ENCODE results near the gene FCRL1.

DNA sequence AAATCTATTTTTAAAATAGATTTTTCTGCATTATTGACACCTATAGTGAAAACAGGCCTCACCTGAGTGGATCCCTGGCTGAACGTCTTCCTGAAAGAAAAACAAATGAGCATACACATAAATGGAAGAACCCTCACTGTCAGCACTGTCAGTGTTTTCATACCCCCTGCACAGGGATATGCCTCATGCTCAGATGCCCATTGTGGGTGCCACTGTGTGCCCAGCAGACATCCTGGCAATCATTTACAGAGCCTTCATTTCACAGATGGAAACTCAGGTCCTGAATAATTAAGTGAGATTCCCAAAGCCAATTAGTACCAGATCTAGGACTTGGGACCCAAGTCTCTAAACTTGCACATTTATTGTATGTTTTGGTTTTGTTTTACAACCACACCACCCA is 19.9 kb downstream of the FCRL1 start:
- no peak for TF ChIP-seq EP300 (IDR thresholded peaks at IDR 0.05; ENCODE audit: low read depth)
- TF ChIP-seq POLR2A (IDR thresholded peaks at IDR 0.05), result no peak
- TF ChIP-seq, protein P1, sequence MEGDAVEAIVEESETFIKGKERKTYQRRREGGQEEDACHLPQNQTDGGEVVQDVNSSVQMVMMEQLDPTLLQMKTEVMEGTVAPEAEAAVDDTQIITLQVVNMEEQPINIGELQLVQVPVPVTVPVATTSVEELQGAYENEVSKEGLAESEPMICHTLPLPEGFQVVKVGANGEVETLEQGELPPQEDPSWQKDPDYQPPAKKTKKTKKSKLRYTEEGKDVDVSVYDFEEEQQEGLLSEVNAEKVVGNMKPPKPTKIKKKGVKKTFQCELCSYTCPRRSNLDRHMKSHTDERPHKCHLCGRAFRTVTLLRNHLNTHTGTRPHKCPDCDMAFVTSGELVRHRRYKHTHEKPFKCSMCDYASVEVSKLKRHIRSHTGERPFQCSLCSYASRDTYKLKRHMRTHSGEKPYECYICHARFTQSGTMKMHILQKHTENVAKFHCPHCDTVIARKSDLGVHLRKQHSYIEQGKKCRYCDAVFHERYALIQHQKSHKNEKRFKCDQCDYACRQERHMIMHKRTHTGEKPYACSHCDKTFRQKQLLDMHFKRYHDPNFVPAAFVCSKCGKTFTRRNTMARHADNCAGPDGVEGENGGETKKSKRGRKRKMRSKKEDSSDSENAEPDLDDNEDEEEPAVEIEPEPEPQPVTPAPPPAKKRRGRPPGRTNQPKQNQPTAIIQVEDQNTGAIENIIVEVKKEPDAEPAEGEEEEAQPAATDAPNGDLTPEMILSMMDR (IDR thresholded peaks at IDR 0.05), result no peak
- TF ChIP-seq POLR2AphosphoS5 (IDR thresholded peaks at IDR 0.05), result no peak
